Mucosa of rectum (tissue), 2 donors: Measurements from ENCODE around the gene IER5L.

Experiments
- H3K27ac ChIP-seq, 2 donors: one replicate each; pipeline ENCODE4 v1.7.0; 2013; ENCODE audit warnings: inconsistent platforms in 2 of 2, low read depth in 2 of 2, low read length in 2 of 2
- H3K27me3 ChIP-seq, 2 donors: one replicate each; pipeline ENCODE4 v1.7.0; 2013; ENCODE audit warnings: low read length in 2 of 2; ENCODE audit not compliant: control insufficient read depth in 2 of 2, insufficient read depth in 2 of 2
- H3K36me3 ChIP-seq, 2 donors: one replicate each; pipeline ENCODE4 v1.7.0; 2013; ENCODE audit warnings: low read length in 2 of 2; ENCODE audit not compliant: control insufficient read depth in 2 of 2, insufficient read depth in 2 of 2
- H3K4me1 ChIP-seq, 2 donors: one replicate each; pipeline ENCODE4 v1.7.0; 2013; ENCODE audit warnings: low read length in 2 of 2, mild to moderate bottlenecking in 1 of 2; ENCODE audit not compliant: control insufficient read depth in 2 of 2, insufficient read depth in 2 of 2
- H3K4me3 ChIP-seq, 2 donors: one replicate each; pipeline ENCODE4 v1.7.0; 2013; ENCODE audit warnings: low read length in 2 of 2
- H3K9ac ChIP-seq, 2 donors: one replicate each; pipeline ENCODE4 v1.7.0; 2013; ENCODE audit warnings: low read length in 2 of 2, low read depth in 1 of 2, mild to moderate bottlenecking in 1 of 2
- H3K9me3 ChIP-seq, 2 donors: one replicate each; pipeline ENCODE4 v1.7.0; 2013; ENCODE audit warnings: low read length in 2 of 2; ENCODE audit not compliant: control insufficient read depth in 2 of 2
- donor health status: healthy.
- donor health status: Normal muscosa, but diverticular disease.

IER5L gene

DNA sequence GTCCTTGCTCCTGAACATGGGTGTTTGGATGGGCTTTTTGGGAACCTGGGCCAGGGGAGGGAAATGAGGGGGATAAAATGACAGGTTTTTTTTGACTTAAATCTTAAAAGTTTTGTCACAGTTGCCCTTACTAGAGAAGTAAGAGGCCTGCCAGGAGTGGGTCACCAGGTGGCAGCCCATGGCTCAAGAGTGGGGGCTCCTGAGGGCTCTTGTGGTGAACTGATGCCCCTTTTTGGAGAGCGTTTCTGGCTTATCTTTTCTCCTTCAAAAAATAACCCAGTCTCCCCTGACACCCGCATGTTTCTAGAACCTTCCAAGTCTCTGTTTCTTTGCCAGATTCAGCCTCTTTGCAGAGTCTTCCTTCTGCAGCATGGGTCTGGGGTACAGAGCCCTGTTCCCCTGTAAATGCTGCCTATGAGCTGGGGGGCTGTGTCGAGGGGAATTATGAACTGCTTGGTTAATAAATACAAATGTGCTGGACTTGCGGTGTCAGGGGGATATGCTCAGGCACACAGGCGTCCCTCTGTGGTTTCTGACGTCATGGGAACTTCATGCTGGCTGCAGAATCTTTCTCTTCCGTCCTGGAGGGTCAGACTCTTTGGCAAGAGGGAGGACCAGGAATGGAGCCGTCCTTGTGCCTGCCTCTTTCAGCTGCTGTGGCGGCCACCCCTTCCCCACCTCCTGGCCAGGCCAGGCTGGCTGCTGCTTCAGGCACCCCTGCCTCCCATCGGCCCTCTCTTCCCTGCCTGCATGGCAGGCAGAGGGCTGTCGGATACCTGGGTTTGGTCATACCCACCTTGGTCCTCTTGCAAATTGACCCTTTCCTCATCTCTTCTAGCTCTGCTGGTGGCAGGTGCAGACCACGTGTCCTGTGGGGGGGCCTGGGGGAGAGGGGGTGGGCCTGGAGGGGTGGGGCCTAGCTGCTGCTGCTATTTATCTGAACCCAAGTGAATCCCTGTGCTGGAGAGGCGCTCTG lies 36.7 kb downstream of the IER5L start:
- peak overlapping the region; percentile 74 to 86 for H3K9ac ChIP-seq
- peaks cover 13 to 25% of the 10 kb centered on the region in 2 donors for H3K36me3 ChIP-seq
- no peaks in the 10 kb centered on the region for H3K27me3 ChIP-seq
- peak overlapping the region; percentile 99 for H3K27ac ChIP-seq
- H3K4me3 ChIP-seq = peak overlapping the region in 1 of 2 donors; percentile 49
- H3K4me1 ChIP-seq = peaks cover 46 to 62% of the 10 kb centered on the region in 2 donors
- H3K9me3 ChIP-seq = no peaks in the 10 kb centered on the region

DNA sequence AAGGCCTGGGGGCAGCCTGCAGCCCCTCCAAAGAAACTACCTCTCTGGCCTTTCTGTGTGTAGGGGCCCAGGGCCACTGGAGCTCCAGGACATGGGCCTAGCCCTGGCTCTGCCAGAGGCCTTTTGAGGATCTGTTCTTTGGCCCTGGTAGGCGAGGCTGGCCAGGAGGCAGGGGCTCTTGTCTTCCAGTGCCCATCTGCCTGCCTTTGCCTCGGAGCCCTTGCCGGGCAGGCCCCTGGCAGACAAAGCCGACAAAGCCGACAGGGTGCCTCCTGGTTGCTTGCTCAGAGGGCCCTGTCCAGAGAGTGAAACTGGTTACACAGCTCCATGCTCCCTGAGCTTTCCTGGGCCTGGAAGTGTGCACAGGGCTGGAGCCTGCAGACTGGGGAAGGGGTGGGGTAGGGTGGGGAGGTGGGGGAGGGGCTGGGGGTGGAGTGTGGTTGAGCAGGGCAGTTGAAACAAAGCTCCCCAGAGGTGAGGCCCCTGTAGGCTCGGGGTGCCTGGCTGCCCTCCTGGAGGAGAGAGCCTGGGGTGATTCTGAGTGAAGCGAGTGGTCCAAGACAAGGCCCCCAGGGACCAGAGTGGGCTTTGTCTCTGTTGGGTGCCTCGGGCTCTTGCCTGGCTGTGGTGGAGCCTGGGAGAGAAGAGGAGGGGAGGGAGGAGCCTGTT lies 37.5 kb downstream of the IER5L start:
- H3K27me3 ChIP-seq = no peaks in the 10 kb centered on the region
- peak overlapping the region; percentile 86 to 98 for H3K9ac ChIP-seq
- peaks cover 15 to 29% of the 10 kb centered on the region in 2 donors for H3K36me3 ChIP-seq
- H3K4me3 ChIP-seq = peak overlapping the region; percentile 62 to 66
- peak overlapping the region; percentile 99 for H3K27ac ChIP-seq
- peaks cover 43 to 54% of the 10 kb centered on the region in 2 donors for H3K4me1 ChIP-seq
- no peaks in the 10 kb centered on the region for H3K9me3 ChIP-seq

DNA sequence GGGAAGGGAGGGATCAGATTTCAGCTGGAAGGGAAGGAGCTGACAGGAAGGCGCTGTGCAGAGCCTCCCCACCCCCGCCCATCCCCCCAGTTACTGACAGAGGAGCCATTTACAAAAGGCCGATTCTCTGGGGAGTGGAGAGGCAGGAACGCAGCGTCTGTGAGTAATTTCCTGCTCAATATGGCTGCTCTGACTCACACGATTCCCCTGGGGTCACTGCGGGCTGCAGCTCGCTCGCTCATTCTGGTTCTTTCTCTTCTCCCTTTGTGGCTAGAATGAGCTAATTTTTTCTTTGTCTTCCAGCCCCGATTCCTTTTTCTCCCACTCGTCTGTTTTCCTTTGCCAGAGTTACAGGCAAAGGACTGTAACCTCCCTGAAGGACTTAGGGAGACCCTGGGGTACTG lies 38.1 kb downstream of the IER5L start:
- Histone ChIP-seq H3K27me3 (no peaks in the 10 kb centered on the region), H3K27ac (peak overlapping the region; percentile 99), H3K36me3 (peaks cover 17 to 33% of the 10 kb centered on the region in 2 donors), H3K9me3 (no peaks in the 10 kb centered on the region), H3K4me1 (peaks cover 40 to 50% of the 10 kb centered on the region in 2 donors), H3K4me3 (peak overlapping the region; percentile 62 to 66), H3K9ac (peak overlapping the region; percentile 86 to 98)

DNA sequence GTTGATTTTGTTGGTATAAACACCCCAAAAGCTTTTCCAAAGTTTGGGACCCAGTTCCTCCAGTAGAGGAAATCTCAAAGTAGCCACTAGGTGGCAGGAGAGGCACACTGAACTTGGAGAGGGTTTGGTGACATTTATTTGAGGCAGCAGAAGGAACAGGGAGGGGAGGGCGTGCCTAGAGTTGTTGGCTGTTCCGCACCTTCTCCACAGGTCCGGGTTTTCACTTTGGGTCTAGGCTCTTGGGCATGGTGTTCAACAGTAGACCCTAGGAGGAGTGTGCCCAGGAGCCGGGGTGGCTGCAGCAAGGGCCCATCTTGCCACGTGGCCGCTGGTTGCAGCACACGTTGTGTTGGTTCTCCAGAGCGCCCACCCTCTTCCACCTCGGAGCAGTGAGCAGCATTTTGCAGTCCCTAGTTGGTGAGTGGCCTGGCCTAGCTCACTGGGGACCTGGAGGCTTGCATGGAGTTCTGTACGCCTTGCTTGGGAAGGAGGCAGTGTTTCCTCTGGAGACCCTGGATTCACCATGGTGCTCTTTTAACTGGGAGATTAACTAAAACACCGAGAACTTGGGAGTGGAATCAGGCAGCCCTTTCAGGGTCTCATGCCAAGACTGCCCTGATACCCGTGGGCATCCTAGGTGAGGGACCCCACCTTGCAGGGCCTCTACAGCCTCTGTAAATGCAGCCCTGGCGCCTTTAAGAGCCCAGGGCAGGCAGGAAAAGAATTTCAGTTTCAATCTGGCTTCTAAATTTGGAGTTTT lies 38.6 kb downstream of the IER5L start:
- Histone ChIP-seq H3K4me3 (peak overlapping the region; percentile 62 to 66), H3K4me1 (peaks cover 40 to 50% of the 10 kb centered on the region in 2 donors), H3K36me3 (peaks cover 17 to 38% of the 10 kb centered on the region in 2 donors), H3K27me3 (no peaks in the 10 kb centered on the region), H3K9me3 (no peaks in the 10 kb centered on the region), H3K27ac (peak overlapping the region; percentile 99), H3K9ac (peak overlapping the region; percentile 86 to 98)

DNA sequence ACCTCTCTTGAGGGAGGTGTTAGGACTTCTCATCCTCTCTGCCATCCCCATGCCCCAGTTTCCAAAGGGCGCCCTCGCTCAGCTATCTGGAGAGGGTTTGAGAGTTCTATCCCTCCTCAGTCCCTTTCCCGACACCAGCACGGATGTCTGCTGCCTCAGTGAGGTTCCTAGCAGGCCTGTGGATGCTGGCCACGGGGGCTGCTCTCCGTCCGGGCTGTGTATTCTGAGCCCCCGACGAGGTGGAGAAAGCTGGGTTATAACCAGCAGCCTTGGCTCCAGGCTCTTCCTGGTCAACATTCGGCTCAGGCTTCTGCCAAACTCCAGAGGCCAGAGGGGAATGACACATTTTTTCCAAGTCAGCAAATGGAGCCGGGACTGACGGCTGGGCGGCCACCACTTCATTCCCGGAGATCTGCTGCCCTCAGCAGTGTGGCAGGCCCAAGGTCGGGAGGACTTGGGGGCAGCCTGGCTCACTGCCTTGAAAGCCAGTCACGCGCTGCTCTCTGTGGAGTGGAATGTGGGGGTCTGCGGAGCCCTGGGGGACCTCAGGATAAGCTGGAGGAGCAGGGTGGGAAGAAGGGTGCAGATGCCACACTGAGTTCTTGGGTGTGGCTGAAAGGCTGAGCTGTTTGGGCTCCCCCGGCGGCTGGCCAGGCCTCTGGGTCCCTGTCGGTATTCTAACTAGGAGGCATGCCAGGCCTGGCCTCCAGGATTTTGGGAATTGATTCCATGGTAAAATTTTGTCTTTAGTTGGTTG lies 39.4 kb downstream of the IER5L start:
- H3K36me3 ChIP-seq = peaks cover 17 to 34% of the 10 kb centered on the region in 2 donors
- peaks cover 40 to 46% of the 10 kb centered on the region in 2 donors for H3K4me1 ChIP-seq
- no peaks in the 10 kb centered on the region for H3K27me3 ChIP-seq
- peak overlapping the region in 1 of 2 donors; percentile 10 for H3K4me3 ChIP-seq
- peak overlapping the region; percentile 99 for H3K27ac ChIP-seq
- H3K9me3 ChIP-seq = no peaks in the 10 kb centered on the region
- peak overlapping the region in 1 of 2 donors; percentile 86 for H3K9ac ChIP-seq

DNA sequence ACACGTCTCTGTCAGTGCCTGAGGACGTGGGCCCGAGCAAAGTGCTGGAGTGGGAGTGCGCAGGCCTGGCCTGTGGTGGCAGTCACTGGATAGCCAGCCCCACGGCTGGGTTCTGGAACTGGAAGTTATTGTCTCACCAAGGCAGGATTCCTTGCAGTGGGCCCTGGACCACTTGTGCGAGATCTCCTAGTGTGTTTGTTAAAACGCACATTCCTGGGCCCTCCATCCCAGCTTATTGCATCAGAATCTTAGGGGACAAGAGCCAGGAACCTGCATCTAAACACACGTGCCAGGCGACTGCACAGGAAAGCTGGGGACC lies 40.0 kb downstream of the IER5L start:
- Histone ChIP-seq H3K9me3 (no peaks in the 10 kb centered on the region), H3K9ac (peak overlapping the region in 1 of 2 donors; percentile 15), H3K27me3 (no peaks in the 10 kb centered on the region), H3K27ac (peak overlapping the region; percentile 99), H3K4me3 (no peak overlapping the region), H3K36me3 (peaks cover 17 to 39% of the 10 kb centered on the region in 2 donors), H3K4me1 (peaks cover 37 to 41% of the 10 kb centered on the region in 2 donors)

DNA sequence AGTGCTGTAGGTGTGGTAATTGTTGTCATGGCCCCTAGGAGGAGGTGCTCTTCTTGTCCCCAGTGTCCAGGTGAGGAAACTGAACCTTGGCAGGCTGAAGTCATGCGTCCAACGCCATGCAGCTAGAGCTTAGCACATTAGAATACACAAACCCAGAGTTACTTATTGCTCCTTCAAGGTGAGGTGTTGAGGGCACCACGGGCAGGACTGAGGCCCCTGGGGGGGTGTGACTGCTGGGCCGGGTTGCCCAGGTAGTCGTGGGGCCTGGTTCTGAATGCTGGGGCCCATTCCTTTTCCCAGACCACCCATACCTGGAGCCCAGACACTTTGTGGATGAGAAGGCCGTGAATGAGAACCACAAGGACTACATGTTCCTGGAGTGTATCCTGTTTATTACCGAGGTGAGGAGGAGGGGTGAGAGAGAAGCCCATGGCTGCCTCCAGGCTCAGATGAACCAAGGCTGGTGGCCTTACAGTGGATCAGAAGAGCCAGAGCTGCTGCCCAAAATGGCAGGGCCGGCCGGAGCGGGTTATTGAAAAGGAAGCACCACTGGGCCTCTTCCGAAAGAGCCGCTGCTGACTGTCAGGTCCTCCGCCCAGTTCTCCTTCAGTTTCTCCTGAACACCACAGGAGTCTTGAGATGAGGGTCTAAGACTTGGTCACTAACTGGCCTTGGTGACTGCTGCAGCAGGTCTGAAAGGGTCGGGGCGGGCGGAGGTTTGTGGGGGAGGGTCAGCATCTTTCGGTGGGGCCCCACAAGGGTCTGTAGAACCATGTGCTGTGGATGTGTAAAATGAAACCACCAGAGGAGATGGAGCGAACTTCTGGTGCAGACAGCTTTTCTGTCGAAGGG lies 40.5 kb downstream of the IER5L start:
- H3K27ac ChIP-seq = peak overlapping the region; percentile 99
- peaks cover 20 to 39% of the 10 kb centered on the region in 2 donors for H3K36me3 ChIP-seq
- H3K4me1 ChIP-seq = peaks cover 31 to 36% of the 10 kb centered on the region in 2 donors
- no peaks in the 10 kb centered on the region for H3K27me3 ChIP-seq
- H3K9ac ChIP-seq = peak overlapping the region in 1 of 2 donors; percentile 0
- no peaks in the 10 kb centered on the region for H3K9me3 ChIP-seq
- H3K4me3 ChIP-seq = no peak overlapping the region

DNA sequence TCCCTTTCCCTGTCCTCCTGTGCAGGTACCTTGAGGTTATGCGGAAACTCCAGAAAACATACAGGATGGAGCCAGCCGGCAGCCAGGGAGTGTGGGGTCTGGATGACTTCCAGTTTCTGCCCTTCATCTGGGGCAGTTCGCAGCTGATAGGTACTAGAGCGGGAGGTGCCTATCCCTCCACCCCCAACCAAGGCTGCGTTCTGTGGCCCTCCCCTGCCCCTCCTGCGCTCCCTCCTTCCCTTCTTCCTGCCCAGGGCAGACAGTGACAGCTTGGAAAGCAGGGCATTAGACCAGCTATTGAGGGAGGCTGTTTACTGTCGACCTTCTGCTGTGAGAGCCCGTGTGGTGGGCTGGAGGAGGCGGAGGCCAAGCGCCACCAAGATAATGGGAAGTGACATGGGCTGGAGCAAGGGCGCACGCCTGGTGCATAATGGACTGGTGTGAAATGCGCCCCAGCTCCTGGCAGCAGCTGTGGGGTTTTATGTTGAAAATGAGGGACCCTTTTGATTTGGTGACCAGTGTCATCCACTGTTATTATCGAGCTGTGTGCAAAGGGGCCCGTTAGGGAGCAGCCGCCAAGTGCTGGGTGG lies 41.5 kb downstream of the IER5L start:
- no peak overlapping the region for H3K27ac ChIP-seq
- no peak overlapping the region for H3K9ac ChIP-seq

More for the DNA sequence above, 41.5 kb downstream of the IER5L start:
- Histone ChIP-seq H3K27me3 (no peaks in the 10 kb centered on the region), H3K4me3 (no peak overlapping the region), H3K4me1 (peaks cover 22 to 27% of the 10 kb centered on the region in 2 donors), H3K36me3 (peaks cover 20 to 40% of the 10 kb centered on the region in 2 donors), H3K9me3 (no peaks in the 10 kb centered on the region)
